Adrenal gland (tissue), 12 donors: ENCODE results near the gene CLASP1. TPM values are rescaled to one million over a fixed set of nuclear protein-coding genes. Genes with fewer than 3 reads are reported as not detected.

Experiments
- DNase-seq, 7 donors: peaks; one replicate each; pipeline ENCODE4 v3.0.0-alpha.2; 2019 to 2020
- H3K27ac ChIP-seq, 5 donors: fragments of 200-600 bp; sonication (generic) in 4 of 5; 1 replicate in 3 of 5; 2 replicates in 2 of 5; pipeline versions ENCODE4 v1.5.1 to v1.8.0; 2016 to 2020; ENCODE audit warnings: mild to moderate bottlenecking in 1 of 5
- H3K27me3 ChIP-seq: fragments of 200-600 bp; 2 replicates; pipeline ENCODE4 v1.8.0; 2021
- H3K36me3 ChIP-seq, 2 donors: fragments of 200-600 bp; replicated peaks in 1 of 2; 1 replicate in 1 of 2; 2 replicates in 1 of 2; pipeline versions ENCODE4 v1.5.1 to v1.8.0; 2018 to 2022
- H3K4me1 ChIP-seq, 2 donors: fragments of 200-600 bp; replicated peaks in 1 of 2; 1 replicate in 1 of 2; 2 replicates in 1 of 2; pipeline versions ENCODE4 v1.5.1 to v1.8.0; 2018 to 2021
- H3K4me3 ChIP-seq, 4 donors: fragments of 200-600 bp; sonication (generic) in 3 of 4; one replicate each; pipeline ENCODE4 v1.5.1; 2016 to 2018
- H3K9me3 ChIP-seq, 3 donors: fragments of 200-600 bp; sonication (generic) in 1 of 3; replicated peaks in 1 of 3; 1 replicate in 2 of 3; 2 replicates in 1 of 3; pipeline versions ENCODE4 v1.5.1 to v1.8.0; 2016 to 2021
- POLR2A ChIP-seq, 2 donors: fragments of 450-650 bp; IDR thresholded peaks; one replicate each; pipeline ENCODE4 v1.6.1; 2017; ENCODE audit warnings: antibody characterized with exemption in 2 of 2, mild to moderate bottlenecking in 2 of 2, moderate library complexity in 1 of 2
- WGBS, 4 donors: extraction: QIAGEN DNeasy Blood & Tissue Kit in 2 of 4; methylation state at CpG; one replicate each; pipeline versions ENCODE4 v1.1.5 to v1.1.7; 2013 to 2017; 5-methylcytosine and 5-hydroxymethylcytosine counted together
- intact Hi-C, 2 donors: fragments of 100-400 bp; cut with DNase I; formaldehyde crosslinking; loops; one replicate each; pipeline versions ENCODE4 v1.14.1 to v1.15.0; 2022 to 2023
- polyA plus RNA-seq, 3 donors: library from polyadenylated mRNA; stranded (reverse); fragments of 200-250 nt in 2 of 3; fragments of 350-450 nt in 1 of 3; fragmentation: Illumina TruSeq in 1 of 3; extraction: RNeasy Lipid Tissue Mini Kit (QIAGEN cat#74804) in 1 of 3; gene quantifications; one replicate each; pipeline ENCODE4 v1.2.3, GENCODE V29; 2013 to 2014
- total RNA-seq, 9 donors: library from RNA; depleted of rRNA in 4 of 9; stranded (reverse); fragments of >200 nt in 4 of 9; fragments of 120-200 nt in 1 of 9; fragmentation: NEBNext Ultra II Directional in 1 of 9; extraction: Animal tissue kit (Norgen Biotek cat#: 25700) in 1 of 9; gene quantifications; one replicate each; pipeline versions ENCODE4 v1.1.0 to v1.2.4, GENCODE V29; 2013 to 2023
- TF ChIP-seq, protein P1 (sequence below), 6 experiments: fragments of 450-650 bp in 4 of 6; fragments of 200-600 bp in 2 of 6; sonication (generic) in 1 of 6; IDR thresholded peaks; 1 replicate in 5 of 6; 2 replicates in 1 of 6; pipeline versions ENCODE4 v1.5.1 to v1.8.0; 2016 to 2021; ENCODE audit warnings: antibody characterized with exemption in 6 of 6, mild to moderate bottlenecking in 2 of 6, moderate library complexity in 1 of 6
- donor health status: healthy with polysubstance abuse.
- donor health status: Bipolar disorder and iron deficiency.
- donor health status: DM: yes; HTN: yes; CAD: no.
- donor health status: DM: no; HTN: no; CAD: no.
- donor health status: DM: no; HTN: no; CAD: no.
- donor health status: DM: yes; HTN: yes; CAD: no.

Gene CLASP1
- total and polyA plus RNA-seq, 12 donors = 14.9 to 66.1 (median 53.4) TPM

DNA sequence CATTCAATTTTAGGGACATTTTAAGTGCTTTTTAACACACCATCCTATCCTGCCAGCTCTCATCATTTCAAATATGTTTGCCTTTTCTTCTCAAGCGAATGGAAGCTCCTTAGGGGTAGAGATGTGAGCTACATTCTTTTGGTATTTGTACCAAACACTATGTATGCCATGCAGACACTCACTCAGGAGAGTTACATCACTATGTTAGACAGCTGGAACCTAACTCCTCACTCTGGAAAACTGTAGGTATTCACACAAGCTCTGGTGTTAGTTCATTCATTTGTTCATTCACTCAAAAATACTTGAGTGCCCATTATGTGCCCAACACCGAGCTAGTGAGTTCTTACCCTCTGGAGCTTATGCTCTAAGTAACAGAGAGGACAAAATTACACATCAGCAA is 144.9 kb downstream of the CLASP1 start:
- no peak overlapping the region for H3K27ac ChIP-seq
- 92 to 98% (median 96%) methylated on average over 2 of the region's 2 CpGs for WGBS, 4 donors
- H3K27me3 ChIP-seq = no peaks in the 10 kb centered on the region
- no peaks in the 10 kb centered on the region for H3K9me3 ChIP-seq
- H3K4me1 ChIP-seq = peaks cover 0 to 24% of the 10 kb centered on the region in 2 donors
- no peak overlapping the region for H3K4me3 ChIP-seq
- TF ChIP-seq POLR2A (IDR thresholded peaks at IDR 0.05) = no peak
- TF ChIP-seq, protein P1, sequence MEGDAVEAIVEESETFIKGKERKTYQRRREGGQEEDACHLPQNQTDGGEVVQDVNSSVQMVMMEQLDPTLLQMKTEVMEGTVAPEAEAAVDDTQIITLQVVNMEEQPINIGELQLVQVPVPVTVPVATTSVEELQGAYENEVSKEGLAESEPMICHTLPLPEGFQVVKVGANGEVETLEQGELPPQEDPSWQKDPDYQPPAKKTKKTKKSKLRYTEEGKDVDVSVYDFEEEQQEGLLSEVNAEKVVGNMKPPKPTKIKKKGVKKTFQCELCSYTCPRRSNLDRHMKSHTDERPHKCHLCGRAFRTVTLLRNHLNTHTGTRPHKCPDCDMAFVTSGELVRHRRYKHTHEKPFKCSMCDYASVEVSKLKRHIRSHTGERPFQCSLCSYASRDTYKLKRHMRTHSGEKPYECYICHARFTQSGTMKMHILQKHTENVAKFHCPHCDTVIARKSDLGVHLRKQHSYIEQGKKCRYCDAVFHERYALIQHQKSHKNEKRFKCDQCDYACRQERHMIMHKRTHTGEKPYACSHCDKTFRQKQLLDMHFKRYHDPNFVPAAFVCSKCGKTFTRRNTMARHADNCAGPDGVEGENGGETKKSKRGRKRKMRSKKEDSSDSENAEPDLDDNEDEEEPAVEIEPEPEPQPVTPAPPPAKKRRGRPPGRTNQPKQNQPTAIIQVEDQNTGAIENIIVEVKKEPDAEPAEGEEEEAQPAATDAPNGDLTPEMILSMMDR (IDR thresholded peaks at IDR 0.05) = no peak
- intact Hi-C loops = no loop called here
- DNase-seq = no peak
- H3K36me3 ChIP-seq = peaks cover 0 to 19% of the 10 kb centered on the region in 2 donors

DNA sequence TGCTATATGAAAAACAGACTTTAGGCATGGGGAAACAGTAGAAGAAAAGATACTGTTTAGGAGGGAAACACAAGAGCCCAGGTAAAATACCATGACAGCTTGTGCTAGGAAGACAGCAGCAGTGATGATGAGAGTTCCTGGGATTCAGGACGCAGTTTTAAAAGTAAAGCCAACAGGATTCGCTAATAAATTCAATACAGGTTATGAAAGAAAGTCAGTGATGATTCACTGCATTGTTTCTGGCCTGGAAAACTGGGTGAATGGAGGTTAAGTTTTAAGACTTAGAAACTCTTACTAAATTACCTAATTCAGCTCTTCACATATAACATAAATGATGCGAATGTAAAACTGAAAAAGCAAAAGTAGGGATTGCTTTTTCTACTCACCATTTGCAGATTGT is 146.5 kb downstream of the CLASP1 start:
- H3K27ac ChIP-seq = no peak overlapping the region
- DNase-seq = no peak
- H3K4me1 ChIP-seq = peaks cover 0 to 24% of the 10 kb centered on the region in 2 donors
- no peak for TF ChIP-seq POLR2A (IDR thresholded peaks at IDR 0.05)
- TF ChIP-seq, protein P1 (IDR thresholded peaks at IDR 0.05) = no peak
- peaks cover 0 to 19% of the 10 kb centered on the region in 2 donors for H3K36me3 ChIP-seq
- H3K4me3 ChIP-seq = no peak overlapping the region
- intact Hi-C loops = no loop called here
- 85 to 90% (median 86%) methylated on average over 3 of the region's 3 CpGs for WGBS, 4 donors
- H3K9me3 ChIP-seq = no peaks in the 10 kb centered on the region
- no peaks in the 10 kb centered on the region for H3K27me3 ChIP-seq

DNA sequence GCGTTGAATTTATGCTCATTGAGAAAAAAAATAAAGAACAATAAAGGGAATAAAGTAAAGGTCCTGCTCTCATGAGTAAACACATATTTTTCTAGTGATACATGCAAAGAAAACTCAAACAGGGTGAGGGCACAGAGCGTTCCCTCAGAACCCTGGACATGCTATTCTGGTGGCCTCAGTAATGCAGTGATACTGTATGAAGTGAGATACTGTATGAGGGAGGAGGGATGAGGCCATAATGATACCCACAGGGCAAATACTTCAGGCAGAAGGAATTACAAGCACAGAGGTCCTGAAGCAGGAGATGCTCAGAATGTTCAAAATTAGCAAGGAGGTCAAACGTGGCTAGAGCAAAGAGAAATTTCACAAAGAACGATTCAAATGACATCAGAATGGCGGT is 147.0 kb downstream of the CLASP1 start:
- WGBS, 4 donors = 75 to 88% (median 84%) methylated on average over 5 of the region's 5 CpGs
- intact Hi-C loops = no loop called here
- DNase-seq = no peak
- H3K27ac ChIP-seq = no peak overlapping the region
- H3K36me3 ChIP-seq = peaks cover 0 to 19% of the 10 kb centered on the region in 2 donors
- no peaks in the 10 kb centered on the region for H3K9me3 ChIP-seq
- H3K27me3 ChIP-seq = no peaks in the 10 kb centered on the region
- H3K4me1 ChIP-seq = peaks cover 0 to 24% of the 10 kb centered on the region in 2 donors
- no peak overlapping the region for H3K4me3 ChIP-seq
- no peak for TF ChIP-seq POLR2A (IDR thresholded peaks at IDR 0.05)
- TF ChIP-seq, protein P1 (IDR thresholded peaks at IDR 0.05) = no peak

DNA sequence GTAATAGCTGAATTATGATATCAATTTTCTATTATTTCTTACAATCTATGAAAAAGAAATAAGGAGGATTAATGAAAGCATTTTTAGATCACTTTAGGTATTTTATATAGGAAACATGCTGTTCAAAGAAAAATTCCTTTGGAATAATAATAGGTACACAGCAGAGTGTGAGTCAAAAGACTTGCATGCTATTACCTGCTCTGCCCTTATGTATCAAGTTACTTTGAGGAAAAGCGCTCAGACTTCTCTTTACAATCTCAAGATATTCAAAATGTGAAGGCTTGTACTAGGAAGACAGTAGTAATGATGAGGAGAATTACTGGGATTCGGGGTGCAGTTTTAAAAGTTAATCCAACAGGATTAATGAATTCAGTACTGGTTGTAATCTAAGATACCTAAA is 147.7 kb downstream of the CLASP1 start:
- no peak for TF ChIP-seq POLR2A (IDR thresholded peaks at IDR 0.05)
- TF ChIP-seq, protein P1 (IDR thresholded peaks at IDR 0.05) = no peak
- H3K27ac ChIP-seq = no peak overlapping the region
- H3K4me3 ChIP-seq = no peak overlapping the region
- 95 to 98% (median 96%) methylated on average over 2 of the region's 2 CpGs for WGBS, 4 donors
- H3K9me3 ChIP-seq = no peaks in the 10 kb centered on the region
- H3K36me3 ChIP-seq = peaks cover 0 to 19% of the 10 kb centered on the region in 2 donors
- no peaks in the 10 kb centered on the region for H3K27me3 ChIP-seq
- DNase-seq = no peak
- intact Hi-C loops = no loop called here
- peaks cover 0 to 24% of the 10 kb centered on the region in 2 donors for H3K4me1 ChIP-seq
